Stimulated activated CD8-positive, alpha-beta memory T cell treated with anti-CD3 and anti-CD28 coated beads, Interleukin-12 subunit alpha, Interleukin-12 subunit beta, amount 100 ng/mL, for 24 hours (primary cell): Measurements from ENCODE around the gene CEP63.

ENCODE experiments used
- DNase-seq: peaks from one replicate; pipeline ENCODE4 v3.0.0-alpha.2; 2020; ENCODE audit errors: extremely low read depth

Gene CEP63

DNA sequence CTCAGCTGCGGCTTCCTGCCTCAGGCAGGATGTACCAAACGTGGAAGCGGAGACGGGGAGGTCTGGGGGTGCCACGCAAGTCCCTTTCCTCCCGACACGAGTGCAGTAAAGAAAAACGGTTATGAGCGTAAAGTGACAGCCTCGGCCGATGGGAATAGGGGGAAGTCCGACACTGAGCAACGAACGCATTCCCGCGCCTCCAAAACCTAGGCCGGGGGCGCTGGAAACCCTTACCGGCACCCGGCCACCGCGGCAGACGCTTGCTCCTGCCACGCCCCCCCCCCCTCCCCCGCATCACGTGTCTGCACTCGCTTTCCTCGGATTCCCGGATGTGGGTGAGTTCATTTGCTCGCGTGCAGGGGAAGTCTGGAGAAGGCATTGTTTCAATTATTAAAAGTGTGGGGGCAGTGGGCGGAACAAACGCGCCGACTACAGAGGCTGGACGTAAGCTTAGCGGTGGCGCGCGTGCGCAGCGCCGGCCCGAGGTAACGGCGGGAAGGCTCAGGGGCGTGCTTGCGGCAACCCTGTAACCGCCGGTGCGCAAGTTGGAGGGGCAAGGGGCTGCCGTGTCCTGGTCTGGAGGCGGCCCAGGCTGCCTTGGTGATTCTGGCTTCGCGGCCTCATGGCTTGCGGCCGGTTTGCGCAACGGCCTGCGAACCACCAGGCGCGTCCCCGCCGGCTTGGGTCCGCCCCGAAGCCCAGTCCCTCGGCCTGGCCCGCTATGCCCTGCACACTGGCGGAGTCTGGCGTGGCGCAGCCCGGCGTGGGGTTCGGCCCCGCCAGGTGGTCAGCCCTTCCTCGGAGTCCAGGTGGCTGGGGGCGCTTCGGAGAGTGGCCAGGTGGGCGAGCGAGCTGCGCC is at the start of gene CEP63, which contains the start of gene ANAPC13:
Gene CEP63 (plus strand): TSS at position 340 of the 859 bp plus-strand sequence. CDS start 9,264 bp downstream, outside the sequence.
Gene ANAPC13 (minus strand): TSS at position 268 of the 859 bp plus-strand sequence. CDS start 3,081 bp downstream, outside the sequence.
- peak; percentile 83 for DNase-seq

DNA sequence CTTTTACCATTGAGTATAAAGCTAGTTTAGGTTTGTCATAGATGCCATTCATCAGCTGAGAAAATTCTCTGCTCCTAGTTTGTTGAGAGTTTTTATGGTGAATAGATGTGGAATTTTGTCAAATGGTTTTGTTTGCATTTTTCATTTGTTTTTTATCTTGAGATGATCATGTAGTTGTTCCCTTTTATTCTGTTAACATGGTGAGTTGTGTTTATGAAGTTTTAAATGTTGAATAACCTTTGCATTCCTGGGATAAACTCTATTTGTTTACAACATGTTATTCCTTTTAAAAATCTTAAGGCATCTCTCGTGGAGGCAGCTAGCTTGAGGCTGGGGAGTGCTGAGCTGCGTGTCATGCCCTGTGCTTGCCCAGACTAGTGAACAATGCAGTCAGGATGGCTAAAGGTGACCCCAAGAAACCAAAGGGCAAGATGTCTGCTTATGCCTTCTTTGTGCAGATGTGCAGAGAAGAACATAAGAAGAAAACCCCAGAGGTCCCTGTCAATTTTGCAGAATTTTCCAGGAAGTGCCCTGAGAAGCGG is 48.6 kb upstream of the CEP63 start:
- no peak for DNase-seq

DNA sequence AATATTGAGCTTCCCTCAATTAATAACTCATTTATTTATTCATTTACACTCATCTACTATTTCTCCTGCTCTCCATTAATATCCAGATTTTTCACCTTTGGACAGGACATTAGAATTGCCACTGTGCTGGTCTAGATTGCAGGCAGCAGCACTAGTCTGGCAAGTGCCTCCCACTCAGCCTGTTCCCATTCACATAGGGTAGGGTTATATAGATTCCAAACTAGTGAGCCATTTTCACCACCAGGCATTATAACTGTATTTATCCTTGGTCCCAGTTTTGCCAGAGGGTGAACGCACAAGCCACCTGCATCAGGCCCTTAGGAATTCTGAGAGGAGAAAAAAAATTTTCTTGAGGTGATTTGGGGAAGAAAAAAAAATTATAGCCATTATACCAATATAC is 44.5 kb upstream of the CEP63 start:
- no peak for DNase-seq

DNA sequence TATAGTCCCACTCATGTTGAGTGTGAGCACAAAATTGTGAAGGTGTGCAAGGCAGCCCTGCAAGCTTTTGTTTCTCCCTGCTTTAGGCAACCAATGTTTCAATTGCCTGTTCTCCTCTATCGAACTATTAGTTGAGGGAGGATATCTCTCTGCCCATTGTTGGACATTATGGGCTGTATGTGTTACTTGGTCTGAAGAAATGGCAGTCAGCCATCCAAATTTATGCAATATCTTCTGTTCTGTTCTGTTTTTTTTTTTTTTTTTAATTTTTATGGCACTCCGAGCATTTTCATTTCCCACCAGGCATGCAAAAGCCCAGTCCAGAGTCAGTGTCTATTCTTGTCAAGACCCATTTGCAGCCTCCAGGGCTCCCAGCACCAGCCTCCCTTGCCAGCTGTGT is 44.0 kb upstream of the CEP63 start:
- no peak for DNase-seq

DNA sequence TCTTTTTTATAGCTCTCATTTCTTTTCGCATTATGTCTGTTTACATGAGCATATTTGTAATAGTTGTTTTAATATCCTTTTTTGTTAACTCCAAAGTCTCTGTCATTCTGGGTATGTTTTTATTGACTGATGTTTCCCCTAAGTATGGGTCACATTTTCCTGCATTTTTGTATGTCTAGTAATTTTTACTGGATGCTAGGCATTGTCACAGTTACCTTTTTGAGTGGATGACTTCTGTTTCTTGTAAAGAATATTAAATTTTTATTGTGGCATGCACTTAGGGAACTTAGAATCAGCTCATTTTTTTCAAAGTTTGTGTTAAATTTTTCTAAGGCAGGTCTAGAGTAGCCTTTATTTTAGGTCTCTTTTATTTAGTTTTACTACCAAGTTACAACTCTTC is 40.8 kb upstream of the CEP63 start:
- no peak for DNase-seq

DNA sequence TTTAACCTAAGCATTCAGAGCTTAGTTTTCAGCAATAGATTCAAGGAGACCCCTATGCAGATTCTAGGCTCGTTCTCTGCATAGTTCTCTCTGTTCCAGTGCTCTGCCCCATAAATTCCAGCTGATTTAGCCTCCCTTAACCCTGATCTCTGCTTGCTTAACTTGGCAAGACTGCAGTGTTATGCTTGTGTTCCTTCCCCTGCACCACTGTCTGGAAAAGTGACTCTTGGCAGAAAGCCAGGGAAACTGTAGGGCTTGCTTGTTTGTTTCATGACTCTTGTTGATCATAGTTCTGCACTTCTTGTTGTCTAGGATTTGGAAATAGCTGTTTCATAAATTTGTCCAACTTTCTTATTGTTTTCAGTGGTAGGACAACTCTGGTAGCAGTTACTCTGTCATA is 40.2 kb upstream of the CEP63 start:
- DNase-seq, result no peak

DNA sequence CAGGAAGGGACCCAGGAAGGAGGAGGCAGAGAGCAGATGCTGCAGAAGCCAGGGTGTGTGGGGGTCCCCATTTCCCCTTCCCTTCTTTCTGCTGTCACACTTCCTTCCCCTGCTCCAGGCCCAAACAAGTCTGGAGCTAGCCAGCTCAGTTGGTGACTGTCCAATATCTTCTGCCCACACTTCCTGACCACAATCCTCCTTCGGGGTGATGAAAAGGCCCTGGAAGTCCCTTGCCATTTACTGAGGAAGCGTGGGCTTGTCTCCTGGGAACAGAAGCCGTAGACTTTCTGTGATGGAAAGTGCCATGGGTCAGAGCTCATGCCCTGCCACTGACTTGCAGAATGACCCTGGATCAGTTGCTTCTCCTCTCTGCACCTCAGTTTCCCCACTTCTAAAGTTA is 39.1 kb upstream of the CEP63 start:
- no peak for DNase-seq

DNA sequence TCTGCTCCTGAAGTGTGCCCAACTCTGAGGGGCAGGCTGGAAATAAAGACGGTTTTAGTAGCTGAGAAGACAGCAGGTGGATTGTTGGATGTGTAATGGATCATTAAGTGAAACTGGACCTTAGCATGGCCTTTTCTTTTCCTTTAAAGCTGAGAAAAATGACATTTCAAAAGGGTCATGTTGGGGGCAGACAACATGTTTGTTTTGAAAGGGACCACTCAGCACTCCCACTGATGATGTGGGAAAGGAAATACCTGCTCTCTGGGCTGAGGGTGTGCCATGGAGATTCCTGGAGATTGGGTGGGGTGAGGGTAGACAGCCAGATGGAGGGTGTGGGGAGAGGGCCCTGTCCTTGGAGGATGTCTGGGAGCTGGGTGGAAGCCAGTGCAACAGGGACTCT is 38.5 kb upstream of the CEP63 start:
- no peak for DNase-seq

DNA sequence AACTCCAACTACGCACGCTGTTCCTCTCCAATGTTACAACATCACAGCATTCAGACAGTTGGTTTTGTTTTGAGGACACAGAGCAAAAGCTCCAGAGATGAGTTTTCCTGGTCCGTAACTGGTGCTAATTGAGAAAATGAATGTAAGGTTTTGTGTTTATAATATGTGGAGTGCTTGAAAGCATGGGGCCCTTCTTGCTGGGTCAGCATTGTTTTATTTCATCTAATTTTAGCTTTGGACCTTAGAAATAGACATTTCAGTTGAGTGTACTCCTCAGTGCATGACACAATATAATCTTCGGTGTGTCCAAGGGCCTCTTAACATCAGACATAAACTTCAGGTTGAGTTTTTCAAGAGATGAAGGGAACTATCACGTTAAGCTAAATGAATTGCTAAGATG is 37.2 kb upstream of the CEP63 start:
- no peak for DNase-seq

DNA sequence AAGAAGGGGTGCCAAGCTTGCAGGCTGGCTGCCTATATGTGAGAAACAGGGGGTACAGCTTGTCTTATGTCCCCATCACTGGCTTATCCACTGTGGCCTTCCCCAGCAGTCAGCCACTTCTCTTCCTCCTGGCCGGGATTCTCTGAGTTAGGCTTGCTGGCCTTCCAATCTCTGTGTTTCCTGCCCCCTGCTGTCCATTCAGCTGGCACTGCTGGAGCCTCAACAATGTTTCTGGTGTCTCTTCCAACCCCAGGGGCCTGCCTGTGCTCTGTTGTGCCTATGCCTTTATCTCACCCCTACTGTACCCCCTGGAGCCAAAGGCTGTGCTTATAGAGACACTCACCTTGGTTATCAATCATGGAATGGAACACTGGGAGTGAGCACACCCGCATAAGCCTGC is 36.6 kb upstream of the CEP63 start:
- no peak for DNase-seq

DNA sequence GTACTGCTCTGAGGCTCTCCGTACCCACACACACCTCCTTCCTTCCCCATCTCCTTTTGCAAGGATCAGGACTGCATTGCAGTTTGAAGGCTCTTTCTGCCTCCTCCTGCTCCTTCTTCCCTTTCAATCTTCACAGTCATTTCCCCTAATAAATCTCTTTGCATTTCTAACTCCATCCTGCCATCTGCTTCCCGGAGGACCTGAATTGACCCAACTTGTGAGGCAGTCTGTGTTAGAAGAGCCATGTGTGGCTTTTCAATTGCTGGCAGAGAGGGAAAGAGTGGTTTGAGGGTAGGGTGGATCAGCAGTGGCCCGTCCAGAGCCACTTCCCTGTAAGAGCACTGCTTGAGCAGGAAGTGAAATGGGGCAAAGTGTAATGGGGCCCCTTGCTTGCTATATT is 35.9 kb upstream of the CEP63 start:
- no peak for DNase-seq

DNA sequence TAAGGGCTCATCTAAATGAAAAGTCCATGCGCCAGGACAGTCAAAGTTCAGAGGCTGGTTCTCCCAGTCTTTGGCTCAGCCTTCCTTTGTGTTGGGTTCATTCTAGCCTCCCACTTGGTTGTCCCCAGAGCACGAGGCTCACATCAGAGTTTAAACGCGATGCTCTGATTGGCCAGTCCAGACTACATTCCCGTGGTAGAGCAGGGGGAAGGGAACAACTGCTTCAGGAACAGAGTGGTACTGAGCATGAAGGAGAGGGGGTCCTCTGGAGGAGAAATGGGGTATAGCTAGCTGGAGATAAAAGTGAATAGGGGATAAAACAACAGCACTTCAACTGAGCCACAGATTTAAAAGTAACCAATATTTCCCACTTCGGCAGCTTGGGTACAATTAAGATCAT is 32.2 kb upstream of the CEP63 start:
- DNase-seq, result no peak

DNA sequence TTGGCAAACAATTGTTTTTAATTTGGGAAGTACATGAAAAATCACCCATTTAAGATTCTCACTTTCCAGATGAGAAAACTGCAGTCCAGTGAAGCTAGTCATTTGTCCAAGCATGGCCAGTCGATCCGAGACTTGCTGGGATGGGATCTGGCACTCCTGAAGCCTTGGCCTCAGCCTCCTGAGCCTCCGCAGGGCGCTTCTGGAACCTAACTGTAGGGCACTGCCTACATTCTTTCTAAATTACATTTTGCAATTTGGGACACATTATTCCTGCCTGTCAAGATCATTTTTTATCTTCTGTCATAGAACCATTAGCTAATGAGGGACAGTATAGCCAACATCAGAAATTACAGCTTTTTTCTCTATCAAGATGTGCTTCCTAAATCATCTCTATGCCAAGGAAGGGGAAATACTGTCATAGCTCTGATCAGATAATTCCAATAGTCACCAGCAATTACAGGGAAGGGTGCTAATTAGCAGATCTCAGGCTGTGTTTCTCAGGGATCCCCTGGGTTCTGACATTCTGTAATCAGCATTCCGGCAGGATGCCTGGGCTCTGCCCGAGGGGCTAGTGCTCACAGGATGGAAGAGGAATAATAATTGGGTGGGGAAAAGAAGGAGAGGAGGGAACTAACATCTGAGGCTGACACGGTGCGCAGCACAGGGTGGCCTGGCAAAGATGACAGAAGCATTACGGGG is 28.3 kb upstream of the CEP63 start:
- DNase-seq, result no peak

DNA sequence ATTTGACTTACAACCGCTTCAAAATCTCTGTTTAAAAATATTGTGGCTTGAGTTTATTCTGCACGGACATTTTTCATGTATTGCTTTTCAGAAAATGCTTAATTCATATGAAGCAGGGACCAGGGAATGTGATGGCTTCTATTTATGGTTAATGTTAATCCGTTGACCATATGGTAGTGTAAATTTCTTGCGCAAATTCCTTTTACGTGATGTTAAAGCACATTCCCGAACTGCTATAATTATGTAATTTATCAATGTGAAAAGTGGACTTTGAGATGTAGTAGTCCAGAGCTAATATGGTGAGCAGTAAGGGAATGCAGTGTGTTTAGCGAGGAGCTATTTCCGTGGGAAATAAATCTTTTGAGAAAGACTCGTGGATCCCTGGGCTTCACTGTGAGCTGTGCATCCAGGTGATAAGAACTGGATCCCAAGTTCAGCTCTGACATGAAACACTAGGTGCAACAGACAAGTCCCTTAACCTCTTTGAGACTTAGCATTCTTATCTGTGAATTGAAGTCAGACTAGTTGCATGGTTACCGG is 27.4 kb upstream of the CEP63 start:
- DNase-seq, result no peak

DNA sequence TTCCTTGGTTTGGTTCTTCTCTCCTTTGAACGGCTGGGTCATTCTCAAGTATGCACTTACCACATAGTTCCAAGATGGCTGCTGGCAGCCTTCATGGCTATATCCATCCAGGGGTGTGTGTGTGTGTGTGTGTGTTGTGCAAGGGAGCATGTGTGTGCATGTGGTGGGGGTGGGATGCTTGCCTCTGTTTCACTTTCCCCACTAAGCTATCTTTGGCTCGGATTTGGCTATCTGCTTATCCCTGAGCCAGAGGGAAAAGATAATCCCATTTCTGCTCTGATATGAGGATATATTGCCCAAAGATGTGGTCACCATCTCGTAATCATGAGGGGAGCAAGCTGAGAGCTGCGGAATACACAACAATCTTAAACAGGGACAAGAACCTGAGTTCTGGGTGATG is 26.3 kb upstream of the CEP63 start:
- no peak for DNase-seq

DNA sequence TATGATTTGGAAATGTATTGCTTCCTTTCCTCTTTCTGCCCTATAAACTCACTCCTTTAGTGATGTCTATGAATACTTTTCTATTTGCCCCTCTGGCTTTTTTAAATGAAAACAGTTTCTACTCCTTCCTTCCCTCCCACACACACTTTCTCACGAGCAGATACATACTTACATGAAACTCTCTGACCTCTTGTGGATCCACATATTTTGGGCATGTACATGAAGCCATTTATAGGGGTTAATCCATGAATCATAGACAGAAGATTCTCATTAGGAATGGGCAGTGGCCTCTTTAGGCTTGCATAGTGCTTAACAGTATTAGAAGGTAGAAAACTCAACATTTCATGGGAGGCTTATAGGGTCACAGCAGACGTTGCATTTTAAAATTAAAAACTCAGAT is 24.9 kb upstream of the CEP63 start:
- DNase-seq, result no peak

DNA sequence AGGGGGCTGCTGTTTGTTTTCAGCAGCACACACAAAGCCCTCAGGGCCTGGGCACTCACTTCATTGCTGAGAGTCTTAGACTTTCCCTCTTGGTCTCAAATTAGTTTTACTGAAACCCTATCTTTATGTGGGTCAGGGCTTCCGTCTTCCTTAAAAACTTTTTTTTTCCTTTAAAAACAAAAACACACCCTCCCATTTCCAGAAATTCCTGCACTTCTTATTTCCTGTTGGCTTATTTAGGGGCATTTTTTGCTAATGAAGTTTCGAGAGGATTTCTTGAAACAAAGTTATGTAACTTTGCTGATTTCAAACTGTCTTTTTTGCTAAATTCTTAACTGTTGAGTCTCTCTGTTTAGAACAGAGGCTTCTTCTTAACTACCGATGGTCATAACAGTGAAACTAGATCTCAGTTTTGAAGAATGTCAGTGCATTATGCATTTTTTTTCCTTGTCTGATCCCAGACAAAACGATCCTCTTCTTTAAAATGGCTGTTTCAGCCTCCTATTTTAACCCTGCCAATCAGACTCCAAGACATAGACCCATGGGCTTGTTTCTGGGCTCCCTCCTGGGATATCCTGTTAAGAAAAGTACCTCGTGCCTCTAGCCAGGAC is 23.4 kb upstream of the CEP63 start:
- DNase-seq, result no peak

DNA sequence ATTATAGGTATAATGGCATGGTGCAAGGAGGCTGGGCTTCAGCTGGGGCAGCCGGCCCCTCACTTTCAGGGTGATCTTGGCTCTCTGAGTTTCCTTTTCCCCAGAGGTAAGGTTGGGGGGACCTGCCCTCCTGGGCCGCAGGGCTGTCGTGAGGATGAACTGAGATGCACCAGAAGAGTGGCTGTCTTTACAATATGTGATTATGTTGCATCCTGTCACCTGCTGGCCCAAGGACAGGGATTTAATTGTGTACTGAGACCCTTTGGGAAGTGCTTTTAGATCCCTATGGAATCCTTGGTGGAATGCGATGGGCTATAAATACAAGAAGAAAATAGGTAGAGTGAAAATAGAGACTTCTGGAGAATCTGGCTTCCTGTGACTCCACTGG is 22.2 kb upstream of the CEP63 start:
- DNase-seq, result no peak

DNA sequence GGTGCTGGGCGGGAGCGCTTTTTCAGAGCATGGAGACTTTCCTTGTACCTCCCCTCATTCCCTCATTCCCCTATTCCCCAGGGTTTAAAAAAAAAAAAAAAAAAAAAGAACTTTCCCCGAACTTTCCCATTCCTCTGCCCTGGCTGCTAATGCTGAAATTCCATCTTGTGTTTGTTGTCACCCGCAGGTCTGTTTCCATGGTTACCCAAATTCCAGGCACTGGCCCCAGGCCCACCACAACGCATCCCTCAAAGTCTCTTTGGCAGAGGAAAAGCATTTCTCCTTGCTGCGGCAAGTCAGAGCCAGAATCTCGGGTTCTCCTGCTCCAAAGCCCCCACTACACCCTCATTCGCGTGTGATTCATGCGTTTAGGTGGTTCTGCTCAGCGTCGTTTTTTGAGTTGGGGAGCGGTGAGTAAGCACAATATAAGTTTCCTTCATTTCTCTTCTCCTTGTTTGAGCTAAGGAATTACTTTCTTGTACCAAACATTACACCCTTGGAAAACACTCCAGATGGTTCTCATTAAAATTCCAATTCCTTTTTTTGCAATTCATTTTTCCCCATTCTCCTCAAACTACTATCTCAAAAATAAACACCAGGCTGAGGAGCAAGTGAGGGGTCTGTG is 21.7 kb upstream of the CEP63 start:
- DNase-seq, result no peak

DNA sequence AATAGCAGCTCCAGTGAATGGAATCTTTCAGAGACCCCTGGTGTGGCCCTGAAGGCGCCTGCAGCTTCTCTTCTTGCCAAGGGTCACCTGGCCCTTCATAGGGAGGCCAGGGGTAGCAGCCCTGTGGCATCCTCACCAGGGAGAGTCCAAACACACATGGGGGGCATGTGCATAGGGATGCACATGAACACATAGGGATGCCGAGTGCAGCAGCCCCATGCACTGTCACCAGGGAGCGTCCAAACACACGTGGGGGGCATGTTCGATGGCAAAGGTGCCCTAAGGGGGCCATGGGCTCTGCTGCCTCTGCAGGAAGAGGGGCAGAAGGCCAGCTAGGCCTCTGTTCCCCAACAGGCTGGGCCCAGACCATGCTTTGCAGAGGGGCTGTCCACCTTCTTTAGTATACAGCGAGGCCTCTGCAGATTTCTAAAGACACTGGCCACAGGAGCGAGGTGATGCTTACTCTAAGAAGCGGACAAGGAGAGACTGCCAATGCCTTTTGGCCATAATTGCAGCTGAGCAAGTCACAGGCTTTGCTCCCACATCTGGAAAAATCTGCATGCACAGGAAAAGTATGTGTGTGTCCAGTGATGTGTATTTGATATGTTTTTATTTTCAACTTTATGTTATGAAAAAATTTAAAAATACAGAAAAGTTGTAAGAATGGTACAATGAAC is 21.0 kb upstream of the CEP63 start:
- DNase-seq, result no peak

DNA sequence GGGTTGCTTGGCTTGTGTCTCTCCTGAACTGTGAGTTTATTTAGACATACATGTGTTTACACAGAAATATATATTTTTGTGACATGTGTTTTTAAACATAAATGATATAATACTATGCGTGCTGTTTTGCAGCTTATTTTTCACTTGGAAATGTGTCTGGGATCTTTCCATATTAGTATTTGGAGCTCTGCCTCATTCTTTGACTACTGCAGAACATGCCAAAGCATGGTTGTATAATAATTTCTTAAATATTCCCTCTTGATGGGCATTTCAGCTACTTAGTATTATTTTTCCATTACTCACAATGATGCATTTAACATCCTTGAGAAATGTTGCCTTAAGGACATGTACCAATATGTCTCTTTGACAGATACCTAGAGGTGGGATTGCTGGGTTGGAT is 19.5 kb upstream of the CEP63 start:
- no peak for DNase-seq
